ENCODE measurements around the gene TFF3.

DNA sequence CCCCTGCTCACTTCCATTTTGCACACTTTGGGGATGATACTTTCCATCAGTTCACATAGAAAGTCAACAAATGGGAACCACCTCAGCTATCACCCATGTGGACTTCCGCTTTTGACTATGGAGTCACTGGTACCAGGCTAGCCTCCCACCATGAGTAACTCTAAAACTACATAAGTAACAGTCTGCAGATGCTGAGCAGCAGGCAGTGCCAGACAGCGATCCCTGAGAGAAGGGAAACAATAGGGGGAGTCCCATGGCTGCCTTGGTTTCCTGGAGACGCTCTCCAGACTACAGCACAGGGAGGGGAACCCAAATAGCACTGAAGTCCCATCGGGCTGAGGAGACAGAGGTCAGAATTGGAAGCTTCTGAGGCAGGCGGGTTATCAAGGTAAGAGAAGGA is 38.4 kb upstream of the TFF3 start:
- TF ChIP-seq CTBP1 (IDR thresholded peaks at IDR 0.05; ENCODE audit: borderline replicate concordance), result no peak
- TF ChIP-seq BHLHE40 (IDR thresholded peaks at IDR 0.05; ENCODE audit: borderline replicate concordance), result no peak
- no peak for TF ChIP-seq FOXM1 (IDR thresholded peaks at IDR 0.05; ENCODE audit: borderline replicate concordance)
- TF ChIP-seq TARDBP (IDR thresholded peaks at IDR 0.05), result no peak
- TF ChIP-seq ZNF384 (IDR thresholded peaks at IDR 0.05), result no peak
- no peak for TF ChIP-seq ARNT (IDR thresholded peaks at IDR 0.05)
- TF ChIP-seq ELF4 (IDR thresholded peaks at IDR 0.05), result no peak

Data from HEK293T (cell line).